Measurements from ENCODE around the gene PFN1.

DNA sequence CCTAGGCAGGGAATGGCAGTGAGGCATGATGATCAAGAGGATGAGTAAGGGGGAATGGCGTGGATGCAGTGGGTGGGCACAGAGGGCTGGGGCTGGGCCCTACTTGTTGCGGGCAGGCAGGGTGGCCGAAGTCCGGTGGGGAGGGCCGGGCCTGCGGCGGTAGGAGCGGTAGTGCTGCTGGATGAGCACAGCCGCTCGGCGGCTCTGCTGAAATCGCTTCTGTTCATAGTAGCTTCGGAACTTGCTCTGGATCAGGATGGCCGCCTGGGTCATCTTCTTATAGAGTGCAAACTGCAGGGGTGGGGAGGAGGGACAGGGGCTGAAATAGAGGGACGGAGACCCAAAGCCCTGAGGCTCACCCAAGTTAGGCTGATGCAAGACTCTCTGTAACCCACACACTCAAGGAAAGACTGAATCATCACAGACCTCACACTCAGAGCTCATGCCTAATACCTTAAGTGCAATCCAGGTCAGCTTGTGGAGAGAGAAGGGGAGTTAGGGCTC lies 20.8 kb upstream of the PFN1 start:
- TF ChIP-seq CTCF (IDR thresholded peaks at IDR 0.05; ENCODE audit: poor library complexity), result no peak
- TF ChIP-seq EZH2 (IDR thresholded peaks at IDR 0.05; ENCODE audit: borderline replicate concordance), result no peak
